AG04450 (cell line): ENCODE measurements around the gene SLC1A7. TPM values are rescaled to one million over a fixed set of nuclear protein-coding genes. Genes with fewer than 3 reads are reported as not detected.

Source experiments
- CTCF ChIA-PET: fragments of 300-600, 350-600 bp; formaldehyde crosslinking; extraction: SDS; loops from one replicate; lab custom pipeline; 2022; ENCODE audit warnings: antibody characterized with exemption, inconsistent platforms; lab: Charles Lee
- POLR2A ChIA-PET: fragments of 350-600 bp; formaldehyde crosslinking; extraction: SDS; loops from one replicate; lab custom pipeline; 2021; ENCODE audit warnings: antibody characterized with exemption, inconsistent platforms; lab: Yijun Ruan, JAX
- DNase-seq: peaks from one replicate; pipeline ENCODE4 v3.0.0-alpha.2; 2011; ENCODE audit warnings: low read depth, low spot score
- H3K27ac ChIP-seq: one replicate; pipeline ENCODE4 v1.5.1; 2012; ENCODE audit warnings: low read depth, low read length, control low read depth
- H3K27me3 ChIP-seq: one replicate; pipeline ENCODE4 v1.6.0; 2012; ENCODE audit warnings: low read length; ENCODE audit not compliant: control insufficient read depth, insufficient read depth
- H3K4me3 ChIP-seq: 2 replicates; pipeline ENCODE4 v1.5.1; 2011; ENCODE audit warnings: mild to moderate bottlenecking, low read depth, low read length, control low read depth
- H3K9me3 ChIP-seq: 2 replicates; pipeline ENCODE4 v1.5.1; 2012; ENCODE audit warnings: low read length; ENCODE audit not compliant: control insufficient read depth, insufficient read depth
- polyA plus RNA-seq: library from polyadenylated mRNA; depleted of rRNA; stranded (reverse); fragments of >200 nt; gene quantifications from 2 replicates; pipeline ENCODE4 v1.2.3, GENCODE V29; 2011
- TF ChIP-seq, protein P1 (sequence below): IDR thresholded peaks from 2 replicates; pipeline ENCODE4 v1.5.1; 2011; ENCODE audit warnings: low read depth, low read length, control low read depth, inconsistent platforms

SLC1A7 gene
- polyA plus RNA-seq, 1 experiment = 0.11 TPM

DNA sequence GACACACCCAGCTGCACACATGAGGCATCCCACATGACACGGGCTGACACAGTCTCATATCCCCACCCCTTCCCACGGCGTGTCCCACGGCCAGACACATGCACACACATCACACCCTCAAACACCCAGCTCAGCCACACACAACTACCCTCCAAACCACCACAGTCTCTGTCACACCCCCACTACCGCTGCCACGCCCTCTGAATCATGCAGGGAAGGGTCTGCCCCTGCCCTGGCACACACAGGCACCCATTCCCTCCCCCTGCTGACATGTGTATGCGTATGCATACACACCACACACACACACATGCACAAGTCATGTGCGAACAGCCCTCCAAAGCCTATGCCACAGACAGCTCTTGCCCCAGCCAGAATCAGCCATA, 57.9 kb downstream of the SLC1A7 start:
- no peak for DNase-seq
- CTCF ChIA-PET = no interaction called here

DNA sequence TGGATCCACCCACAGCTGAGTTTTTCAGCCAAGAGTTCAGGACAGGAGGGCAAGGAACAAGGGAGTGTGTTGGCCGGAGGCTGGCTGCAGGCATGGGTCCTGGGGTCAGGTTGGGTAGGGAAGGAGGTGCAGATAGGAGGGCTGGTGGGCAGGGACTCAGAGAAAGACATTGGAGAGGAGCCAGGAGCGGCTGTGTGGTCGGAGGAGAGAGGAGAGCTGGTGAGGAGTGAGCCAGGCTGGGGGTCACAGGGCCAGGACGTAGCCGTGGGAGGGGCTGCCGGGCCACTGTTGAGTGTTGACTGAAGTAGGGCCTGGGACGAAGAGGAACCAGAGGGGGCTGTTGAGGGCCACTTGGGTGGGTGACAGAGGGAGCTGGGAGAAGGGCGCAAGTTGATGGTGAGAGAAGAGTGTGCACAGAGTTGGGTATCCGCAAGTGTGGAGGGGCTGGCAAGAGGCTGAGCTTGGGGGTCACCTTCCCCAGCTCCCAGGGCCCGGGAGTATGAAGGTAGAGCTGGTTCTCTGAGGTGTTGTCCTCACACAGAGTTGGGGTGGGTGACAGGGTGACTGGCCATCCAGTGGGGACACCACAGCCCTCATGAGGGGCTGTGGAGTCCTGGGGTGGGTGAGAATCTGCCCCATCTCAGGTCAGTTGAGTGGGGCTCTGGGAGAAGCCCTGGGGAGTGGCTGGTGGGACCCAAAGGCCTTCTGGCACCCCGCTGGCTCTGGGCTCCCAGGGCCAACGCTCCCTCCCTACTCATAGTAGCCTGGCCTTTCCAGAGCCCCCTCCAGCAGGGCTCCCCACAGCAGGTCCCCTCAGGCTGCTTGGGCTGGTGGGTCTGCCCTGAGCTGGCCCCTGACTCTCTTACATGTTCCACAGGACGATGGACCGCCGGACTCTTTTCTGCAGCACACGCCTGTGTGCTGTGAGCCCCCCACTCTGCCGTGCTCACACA, 58.5 kb downstream of the SLC1A7 start:
- POLR2A ChIA-PET = no interaction called here

More for the DNA sequence above, 57.9 kb downstream of the SLC1A7 start:
- no peak overlapping the region for H3K4me3 ChIP-seq
- H3K9me3 ChIP-seq = no peaks in the 10 kb centered on the region; the same call in 1 of the 2 replicates
- TF ChIP-seq, protein P1, sequence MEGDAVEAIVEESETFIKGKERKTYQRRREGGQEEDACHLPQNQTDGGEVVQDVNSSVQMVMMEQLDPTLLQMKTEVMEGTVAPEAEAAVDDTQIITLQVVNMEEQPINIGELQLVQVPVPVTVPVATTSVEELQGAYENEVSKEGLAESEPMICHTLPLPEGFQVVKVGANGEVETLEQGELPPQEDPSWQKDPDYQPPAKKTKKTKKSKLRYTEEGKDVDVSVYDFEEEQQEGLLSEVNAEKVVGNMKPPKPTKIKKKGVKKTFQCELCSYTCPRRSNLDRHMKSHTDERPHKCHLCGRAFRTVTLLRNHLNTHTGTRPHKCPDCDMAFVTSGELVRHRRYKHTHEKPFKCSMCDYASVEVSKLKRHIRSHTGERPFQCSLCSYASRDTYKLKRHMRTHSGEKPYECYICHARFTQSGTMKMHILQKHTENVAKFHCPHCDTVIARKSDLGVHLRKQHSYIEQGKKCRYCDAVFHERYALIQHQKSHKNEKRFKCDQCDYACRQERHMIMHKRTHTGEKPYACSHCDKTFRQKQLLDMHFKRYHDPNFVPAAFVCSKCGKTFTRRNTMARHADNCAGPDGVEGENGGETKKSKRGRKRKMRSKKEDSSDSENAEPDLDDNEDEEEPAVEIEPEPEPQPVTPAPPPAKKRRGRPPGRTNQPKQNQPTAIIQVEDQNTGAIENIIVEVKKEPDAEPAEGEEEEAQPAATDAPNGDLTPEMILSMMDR = no peak
- POLR2A ChIA-PET = no interaction called here
- no peak overlapping the region for H3K27ac ChIP-seq
- no peaks in the 10 kb centered on the region for H3K27me3 ChIP-seq

DNA sequence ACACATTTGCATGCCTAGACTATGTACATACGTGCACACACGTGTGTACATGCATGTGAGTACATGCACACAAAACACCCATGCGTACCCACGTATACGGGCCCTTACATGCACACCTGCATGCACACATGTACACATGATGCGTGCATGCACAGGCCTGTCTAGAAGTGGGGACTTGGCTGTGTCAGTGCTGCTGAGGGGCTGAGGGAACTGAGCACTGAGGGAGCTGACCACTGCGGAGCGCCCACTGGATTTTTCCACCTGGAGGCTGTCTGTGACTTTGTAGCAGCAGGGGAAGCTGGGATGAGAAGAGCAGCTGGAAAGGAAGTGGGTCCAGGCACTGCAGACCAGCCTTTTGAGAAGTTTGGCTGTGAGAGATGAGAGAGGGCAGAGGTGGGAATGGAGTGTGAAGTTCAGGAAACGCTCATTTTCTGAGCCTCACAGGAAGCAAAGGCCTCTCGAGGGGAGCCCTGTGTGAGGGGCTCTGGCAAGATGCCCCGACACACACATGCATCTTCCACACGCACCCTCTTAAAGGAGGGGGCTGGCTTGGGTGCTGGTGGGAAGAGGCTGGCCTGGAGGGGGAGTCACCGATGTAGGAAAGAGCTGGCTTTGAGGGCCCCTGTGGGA, 59.5 kb downstream of the SLC1A7 start:
- CTCF ChIA-PET = no interaction called here
- no peak for DNase-seq
- no peak overlapping the region for H3K27ac ChIP-seq
- TF ChIP-seq, protein P1 = no peak
- no peaks in the 10 kb centered on the region; the same call in 1 of the 2 replicates for H3K9me3 ChIP-seq
- no peaks in the 10 kb centered on the region for H3K27me3 ChIP-seq
- POLR2A ChIA-PET = no interaction called here
- H3K4me3 ChIP-seq = no peak overlapping the region

More for the DNA sequence above, 58.5 kb downstream of the SLC1A7 start:
- Histone ChIP-seq H3K4me3 (no peak overlapping the region), H3K9me3 (no peaks in the 10 kb centered on the region; the same call in 1 of the 2 replicates), H3K27me3 (no peaks in the 10 kb centered on the region), H3K27ac (no peak overlapping the region)
- DNase-seq = no peak
- CTCF ChIA-PET = no interaction called here
- TF ChIP-seq, protein P1 = no peak

DNA sequence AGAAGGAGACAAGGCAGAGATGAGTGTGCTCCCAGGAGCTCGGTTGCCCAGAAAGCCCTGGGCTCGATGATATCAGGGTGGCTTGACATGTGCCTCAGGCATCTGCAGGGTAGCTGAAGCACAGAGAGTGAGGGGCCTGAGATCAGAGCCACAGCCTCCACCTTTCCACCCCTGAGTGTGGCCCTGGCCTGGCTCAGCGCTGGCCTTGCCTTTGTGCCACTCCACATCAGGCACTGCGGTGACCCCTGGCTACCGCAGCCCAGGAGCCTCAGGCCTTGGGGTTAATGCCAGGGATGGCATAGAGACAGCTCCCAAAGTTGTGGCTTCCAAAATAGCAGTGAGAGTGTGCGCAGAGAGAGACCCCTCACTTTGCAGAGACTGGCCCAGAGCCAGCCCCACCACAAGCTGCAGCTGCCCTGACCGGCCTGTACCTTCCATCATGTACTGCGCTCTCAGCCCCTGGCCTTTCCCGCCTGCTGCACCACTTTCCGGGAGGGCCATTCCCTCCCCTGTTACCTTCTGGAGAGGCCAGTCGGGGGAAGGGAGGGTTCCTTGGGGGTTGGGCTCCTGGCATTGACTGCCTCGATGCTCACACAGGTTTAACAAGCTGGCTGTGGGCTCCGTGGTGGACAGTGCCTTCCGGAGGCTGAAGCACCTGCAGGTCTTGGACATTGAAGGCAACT, 60.9 kb downstream of the SLC1A7 start:
- TF ChIP-seq, protein P1 = no peak
- Histone ChIP-seq H3K4me3 (no peak overlapping the region), H3K9me3 (no peaks in the 10 kb centered on the region; the same call in 1 of the 2 replicates), H3K27me3 (no peaks in the 10 kb centered on the region), H3K27ac (no peak overlapping the region)
- no peak for DNase-seq
- POLR2A ChIA-PET = no interaction called here
- CTCF ChIA-PET = no interaction called here
